AG20443 (cell line): Measurements from ENCODE around the gene ZNF598.
"Not testable (repeated sequence)": the region's sequence is repeated elsewhere in the genome, so short reads cannot be mapped to it uniquely, and the experiment has no call there.

ENCODE experiments used
- DNase-seq: peaks from one replicate; pipeline ENCODE4 v3.0.0; 2012; ENCODE audit warnings: low spot score, mixed read lengths

Gene ZNF598

DNA sequence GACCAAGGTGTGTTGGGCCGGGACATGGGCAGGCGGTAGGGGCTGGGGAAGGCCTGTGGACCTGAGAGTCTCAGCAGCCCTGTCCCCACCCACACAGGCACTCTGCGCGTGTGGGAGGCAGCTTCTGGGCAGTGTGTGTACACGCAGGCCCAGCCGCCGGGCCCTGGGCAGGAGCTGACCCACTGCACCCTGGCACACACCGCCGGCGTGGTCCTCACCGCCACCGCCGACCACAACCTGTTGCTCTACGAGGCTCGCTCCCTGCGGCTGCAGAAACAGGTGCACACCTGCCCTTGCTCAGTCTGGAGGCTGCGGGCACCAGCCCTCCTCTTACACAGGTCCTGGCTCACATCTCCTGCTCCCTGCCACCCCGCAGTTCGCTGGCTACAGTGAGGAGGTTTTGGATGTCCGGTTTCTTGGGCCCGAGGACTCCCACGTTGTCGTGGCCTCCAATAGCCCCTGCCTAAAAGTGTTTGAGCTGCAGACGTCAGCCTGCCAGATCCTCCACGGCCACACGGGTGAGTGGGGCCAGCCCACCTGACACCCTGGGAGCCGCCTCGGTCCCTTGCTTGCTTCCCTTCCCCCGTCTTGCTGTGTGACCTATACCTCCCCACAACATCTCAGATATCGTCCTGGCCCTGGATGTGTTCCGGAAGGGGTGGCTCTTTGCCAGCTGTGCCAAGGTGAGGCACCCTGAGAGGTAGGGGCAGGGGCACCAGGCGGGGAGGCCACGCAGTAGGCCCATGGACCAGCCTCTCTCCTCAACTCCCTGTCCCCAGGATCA lies 34.0 kb downstream of the ZNF598 start:
- DNase-seq: no peak

DNA sequence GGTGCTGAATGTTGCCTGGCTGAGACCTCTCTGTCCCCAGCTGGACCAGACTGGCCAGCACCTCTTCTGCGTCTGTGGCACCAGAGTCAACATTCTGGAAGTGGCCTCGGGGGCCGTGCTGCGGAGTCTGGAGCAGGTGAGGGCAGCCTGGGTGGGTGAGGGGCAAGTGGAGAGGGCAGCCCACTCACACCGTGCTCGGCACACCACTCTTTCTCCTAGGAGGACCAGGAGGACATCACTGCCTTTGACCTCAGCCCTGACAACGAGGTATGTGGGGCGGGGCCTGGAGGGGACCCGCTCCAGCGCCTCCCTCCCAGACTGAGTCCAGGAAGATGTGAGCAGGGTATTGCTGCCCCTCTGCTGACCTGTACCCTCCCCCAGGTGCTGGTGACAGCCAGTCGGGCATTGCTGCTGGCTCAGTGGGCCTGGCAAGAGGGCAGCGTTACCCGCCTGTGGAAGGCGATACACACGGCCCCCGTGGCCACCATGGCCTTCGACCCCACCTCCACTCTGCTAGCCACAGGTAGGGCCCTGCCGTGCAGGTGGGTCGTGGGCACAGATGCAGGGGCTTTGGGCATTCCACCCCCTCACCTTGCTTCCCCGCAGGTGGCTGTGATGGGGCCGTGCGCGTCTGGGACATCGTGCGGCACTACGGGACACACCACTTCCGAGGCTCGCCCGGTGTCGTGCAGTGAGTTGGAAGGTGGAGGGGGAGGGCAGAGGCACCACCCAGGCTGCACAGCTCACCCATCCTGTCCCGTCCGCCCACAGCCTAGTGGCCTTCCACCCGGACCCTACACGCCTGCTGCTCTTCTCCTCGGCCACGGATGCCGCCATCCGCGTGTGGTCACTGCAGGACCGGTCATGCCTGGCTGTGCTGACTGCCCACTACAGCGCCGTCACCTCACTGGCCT lies 35.2 kb downstream of the ZNF598 start:
- no peak for DNase-seq

DNA sequence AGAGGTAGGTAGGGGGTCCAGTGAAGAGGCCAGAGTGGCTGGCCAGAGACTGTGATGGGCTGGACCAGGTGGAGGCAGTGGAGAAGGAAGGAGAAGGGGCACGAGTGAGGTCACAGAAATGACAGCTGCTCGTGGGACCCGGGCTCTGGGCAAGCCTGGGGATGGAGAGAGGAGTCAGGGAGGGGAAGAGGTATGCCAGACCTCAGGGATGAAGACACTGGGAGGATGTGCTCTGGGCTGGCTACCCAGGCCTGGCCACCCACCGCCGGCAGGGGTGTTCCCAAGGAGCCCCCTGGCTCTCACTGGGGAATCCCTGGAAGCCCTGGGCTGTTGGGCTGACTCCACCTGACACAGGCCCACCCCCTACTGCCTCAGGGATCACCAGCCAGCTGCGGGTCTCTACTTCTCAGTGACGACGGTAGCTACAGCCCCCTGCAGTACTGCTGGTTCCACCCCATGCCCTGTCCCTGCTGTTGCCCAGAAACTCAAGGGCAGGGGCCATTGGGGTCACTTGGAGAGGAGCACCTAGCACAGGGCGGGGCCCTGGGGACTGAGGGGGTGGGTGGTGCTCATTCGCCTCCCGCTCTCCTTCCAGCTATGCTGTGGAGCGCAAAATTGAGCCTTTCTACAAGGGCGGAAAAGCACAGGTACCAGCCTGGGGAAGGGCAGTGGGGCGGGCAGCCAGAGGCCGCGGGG lies 36.0 kb downstream of the ZNF598 start:
- no peak for DNase-seq

DNA sequence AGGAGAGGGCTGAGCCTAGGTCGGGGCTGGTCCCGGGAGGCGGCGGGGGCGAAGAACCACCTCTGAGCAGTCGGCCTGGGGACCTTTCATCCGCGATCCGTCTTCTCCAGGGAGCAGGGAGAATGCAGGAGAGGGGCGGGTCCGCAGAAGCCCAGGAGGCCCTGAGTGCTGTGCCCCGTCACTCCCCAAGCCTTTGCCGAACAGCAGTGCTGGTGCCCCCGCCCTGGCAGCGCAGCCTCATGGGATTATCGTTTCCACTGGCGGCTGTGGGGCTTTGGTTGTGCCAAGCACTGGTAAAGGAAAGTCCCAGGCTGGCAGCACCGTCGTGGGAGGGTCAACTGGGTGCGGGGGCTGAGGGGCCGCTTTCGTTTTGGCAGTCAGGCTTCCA lies 37.1 kb downstream of the ZNF598 start:
- no peak for DNase-seq

DNA sequence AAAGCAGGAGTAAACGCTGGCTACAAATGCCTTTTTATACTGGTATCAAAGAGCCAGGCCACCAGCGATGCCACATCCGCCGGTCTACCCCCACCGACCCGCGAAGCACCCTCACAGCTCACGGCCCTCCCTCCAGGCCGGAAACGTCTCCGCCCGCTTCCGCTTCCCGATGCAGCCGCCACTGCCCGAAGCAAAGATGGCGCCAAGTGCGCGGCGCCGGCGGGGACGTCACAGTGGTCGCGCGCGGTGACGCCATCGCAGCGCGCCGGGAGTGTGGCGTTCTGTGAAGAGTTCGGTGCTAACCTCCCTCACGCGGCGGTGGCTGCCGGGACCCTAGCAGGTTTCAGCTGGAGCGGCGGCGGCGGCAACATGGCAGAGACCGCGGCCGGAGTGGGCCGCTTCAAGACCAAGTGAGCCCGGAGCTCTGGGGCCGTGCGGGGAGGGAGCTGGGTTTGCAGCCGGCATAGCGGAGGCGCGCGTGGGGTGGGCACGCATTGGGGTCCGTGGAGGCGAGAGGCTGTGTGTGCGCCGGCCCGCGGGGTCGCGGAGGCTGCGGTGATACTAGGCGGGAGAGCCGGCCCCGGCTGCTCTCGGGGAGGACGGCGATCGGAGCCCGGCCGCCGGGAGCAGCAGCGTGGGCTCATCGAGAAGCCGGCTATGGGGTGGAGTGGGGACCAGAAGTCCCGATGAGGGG lies 37.7 kb downstream of the ZNF598 start, which contains the start of gene TBL3:
Gene TBL3 (plus strand): TSS at position 258 of the 694 bp plus-strand sequence. CDS start 112 bp downstream, at position 370.
- DNase-seq: peak; percentile 95

DNA sequence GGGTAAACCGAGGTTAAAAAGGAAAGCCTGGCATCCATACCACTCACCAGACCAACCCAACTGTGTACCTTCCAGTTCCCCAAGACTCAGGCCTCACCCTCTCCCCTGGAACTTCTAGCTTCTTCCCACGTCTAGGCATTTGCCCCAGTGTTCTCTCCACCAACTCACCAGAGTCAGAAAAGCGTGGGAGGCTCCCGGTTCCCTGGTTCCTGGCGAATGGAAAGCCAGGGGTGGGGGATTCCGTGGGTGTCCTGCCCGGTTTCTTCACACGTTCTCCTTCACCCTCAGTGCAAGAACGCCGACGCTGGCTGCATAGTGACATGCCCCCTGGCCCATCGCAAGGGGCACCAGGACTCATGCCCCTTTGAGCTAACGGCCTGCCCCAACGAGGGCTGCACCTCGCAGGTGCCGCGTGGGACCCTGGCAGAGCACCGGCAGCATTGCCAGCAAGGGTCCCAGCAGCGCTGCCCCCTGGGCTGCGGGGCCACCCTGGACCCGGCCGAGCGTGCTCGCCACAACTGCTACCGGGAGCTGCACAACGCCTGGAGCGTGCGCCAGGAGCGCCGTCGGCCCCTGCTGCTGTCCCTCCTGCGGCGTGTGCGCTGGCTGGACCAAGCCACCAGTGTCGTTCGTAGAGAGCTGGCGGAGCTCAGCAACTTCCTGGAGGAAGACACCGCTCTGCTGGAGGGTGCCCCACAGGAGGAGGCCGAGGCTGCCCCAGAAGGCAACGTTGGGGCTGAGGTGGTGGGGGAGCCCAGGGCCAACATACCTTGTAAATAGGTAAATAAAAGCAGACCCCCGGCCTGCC lies 41.3 kb downstream of the ZNF598 start:
- DNase-seq: no peak

DNA sequence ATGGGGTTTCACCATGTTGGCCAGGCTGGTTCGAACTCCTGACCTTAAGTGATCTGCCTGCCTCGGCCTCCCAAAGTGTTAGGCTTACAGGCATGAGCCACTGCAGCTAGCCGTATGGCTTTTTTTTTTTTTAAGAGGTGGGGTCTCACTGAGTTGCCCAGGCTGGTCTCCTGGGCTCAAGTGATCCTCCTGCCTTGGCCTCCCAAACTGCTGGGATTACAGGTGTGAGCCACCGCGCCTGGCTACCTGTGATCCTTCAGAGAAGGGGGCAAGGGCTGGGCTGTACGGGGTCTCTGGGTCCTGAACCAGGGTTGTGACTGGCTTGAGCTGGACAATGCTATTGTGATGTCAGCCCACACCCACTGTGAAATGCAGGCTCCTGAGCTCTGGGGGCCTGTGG lies 43.2 kb downstream of the ZNF598 start, which contains the start of gene RNF151:
Gene RNF151 (plus strand): TSS at position 397 of the 400 bp plus-strand sequence. CDS start 26 bp downstream, outside the sequence.
- DNase-seq: no peak

DNA sequence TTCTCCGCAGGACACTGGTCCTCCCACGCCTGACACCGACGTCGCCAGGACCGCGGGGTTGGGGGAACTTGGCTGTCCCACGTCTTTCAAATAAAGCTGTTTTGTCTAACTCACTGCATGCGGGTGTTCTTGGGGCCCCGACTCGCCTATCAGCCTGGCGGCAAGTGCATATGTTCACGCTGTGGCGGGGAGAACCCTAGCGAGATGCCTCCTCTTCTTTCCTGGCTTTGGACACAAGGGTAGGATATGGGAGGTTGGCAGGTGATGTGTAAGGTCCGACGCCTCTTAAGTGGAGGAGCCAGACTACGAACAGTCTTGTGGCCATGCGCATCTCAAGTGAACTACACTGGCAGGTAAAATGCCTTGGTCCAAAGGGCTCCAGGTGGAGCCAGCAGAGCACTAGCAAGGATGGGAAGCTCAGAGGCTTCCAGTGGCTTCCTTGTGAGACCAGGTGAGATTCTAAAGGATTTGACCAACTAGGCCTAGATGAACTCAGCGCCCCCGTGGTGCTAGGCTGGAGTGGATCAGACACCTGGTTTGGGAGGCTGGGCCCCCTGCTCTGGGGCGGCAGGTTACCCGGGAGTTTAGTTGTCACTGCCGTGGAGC lies 44.1 kb downstream of the ZNF598 start:
- no peak for DNase-seq

DNA sequence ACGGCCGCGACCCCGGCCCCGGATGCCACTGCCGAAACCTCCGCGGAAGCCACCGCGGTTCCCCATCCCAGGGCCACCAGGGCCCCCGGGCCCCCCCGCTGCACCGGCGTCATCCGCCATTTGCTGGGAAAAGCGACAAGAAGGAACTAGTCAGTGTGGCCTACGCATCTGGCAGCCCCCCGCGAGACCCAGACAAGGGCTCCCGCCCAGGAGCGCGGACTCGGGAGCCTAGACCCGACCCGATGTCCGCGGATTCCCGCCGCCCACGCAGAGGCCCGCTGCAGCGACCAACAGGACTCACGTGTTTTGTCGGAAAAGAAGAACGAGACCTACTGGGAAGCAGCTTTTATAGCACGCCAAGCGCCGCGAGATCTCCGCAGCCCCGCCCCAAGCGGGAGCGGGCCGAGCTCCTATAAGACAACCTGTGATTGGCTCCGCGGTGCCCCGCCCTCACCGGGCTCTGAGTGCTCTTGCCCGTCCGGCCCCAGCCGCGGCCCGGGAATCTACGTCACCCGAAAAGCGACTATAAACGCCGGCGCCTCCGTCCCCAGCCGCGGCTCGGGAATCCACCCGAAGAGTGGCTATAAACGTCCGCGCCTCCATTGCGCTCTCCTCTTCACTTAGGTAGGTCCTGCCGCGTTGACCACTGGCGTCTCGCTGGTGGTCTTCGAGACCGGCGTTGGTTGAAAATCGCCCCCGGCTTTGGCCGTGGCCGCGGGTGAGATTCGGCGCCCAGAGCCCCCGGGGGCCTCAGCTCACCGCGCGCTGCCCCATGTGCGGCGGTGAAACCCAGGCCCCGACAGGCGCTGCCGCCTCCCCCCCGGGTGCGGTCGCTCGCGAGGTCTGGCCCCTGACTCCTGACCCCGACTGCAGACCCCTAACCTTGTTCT lies 44.9 kb downstream of the ZNF598 start, which contains the start of gene RPS2:
Gene RPS2 (minus strand): TSS at position 321 of the 890 bp plus-strand sequence. CDS start 201 bp downstream, at position 120.
- peak; percentile 100 for DNase-seq

DNA sequence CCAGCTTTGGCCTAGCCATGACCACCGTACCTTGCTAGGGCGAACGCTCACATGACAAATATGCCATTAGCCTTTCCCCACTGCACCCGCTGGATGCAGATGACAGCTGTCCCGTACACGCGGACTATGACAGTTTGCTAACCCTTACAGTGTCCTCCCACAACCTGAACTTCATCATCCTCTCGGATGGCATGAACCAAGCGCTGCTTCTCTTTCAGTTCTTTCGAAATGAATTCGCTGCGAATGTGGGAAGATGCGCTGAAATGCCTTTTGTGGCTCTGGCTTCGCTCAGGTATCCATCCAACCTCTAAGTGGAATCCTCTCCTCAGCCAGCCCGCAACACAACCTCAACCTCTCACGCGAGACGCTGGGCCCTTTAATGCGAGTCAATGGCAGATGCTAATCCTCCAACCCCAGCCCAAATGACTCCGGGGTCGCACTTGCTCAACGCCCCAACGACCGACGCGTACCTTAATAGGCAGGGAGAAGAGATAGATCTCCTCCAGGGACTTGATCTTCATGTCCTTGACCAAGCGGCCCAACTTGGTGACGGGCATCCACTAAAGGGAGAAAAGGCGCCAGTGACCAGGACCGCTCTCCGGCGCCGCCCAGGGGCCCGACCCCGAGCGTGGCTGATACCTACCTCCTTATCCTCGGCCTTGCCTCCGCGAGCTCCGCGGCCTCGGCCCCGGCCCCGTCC lies 45.7 kb downstream of the ZNF598 start:
- DNase-seq: no peak

DNA sequence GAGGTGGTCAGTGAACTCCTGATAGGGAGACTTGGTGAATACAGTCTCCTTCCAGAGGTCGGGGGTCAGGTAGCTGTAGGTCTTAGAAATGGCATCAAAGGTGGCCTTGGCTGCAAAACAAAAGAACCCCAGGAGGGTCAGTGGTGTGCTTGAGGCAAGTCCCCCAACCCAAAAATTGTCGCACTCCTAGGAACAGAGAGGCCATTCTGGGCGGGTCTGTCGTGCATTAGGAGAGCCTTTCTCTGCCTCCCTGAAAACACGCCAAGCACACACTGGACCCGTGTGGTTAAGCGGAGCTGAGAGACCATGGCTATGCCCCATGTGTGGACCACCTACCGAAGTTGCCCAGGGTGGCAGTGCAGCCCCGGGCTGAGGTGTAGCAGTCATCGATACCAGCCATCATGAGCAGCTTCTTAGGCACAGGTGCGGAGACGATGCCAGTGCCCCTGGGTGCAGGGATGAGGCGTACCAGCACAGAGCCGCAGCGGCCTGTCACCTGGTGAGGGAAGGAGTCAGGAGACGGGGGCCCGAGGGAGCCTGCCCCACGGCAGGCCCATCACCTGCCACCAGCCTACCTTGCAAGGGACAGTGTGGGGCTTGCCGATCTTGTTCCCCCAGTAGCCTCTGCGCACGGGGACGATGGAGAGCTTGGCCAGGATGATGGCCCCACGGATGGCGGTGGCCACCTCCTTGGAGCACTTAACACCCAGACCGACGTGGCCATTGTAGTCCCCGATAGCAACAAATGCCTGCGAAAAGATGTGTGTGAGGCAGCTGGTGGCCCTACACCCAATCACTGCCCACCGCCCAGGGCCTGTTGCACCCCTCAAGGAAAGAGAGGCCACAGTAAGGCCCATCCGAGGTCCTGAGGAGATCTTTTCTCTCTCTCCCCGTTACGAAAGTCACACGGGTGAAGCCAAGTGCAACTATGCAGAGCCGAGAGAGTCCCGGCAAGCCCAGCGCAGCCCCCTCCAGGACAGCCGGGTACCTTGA lies 47.2 kb downstream of the ZNF598 start:
- not testable (repeated sequence) for DNase-seq

DNA sequence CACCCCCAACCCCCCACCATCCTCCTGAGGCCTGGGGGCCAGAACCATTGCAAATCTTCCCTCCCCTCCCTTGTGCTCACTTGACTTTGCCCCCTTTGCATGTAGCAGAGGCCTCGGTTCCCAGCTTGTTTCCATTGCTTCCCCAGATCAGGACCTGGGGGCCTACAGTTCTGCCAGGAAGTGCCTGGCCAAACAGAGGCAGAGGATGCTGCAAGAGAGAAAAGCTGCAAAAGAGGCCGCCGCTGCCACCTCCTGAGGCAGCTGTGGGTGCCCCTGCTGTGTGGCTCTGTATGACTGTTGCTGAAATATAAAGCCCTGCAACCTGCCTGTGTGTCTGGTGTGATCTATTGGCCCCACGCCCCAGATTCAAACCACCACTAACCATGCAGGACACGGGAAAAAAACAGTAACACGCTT lies 48.0 kb downstream of the ZNF598 start:
- no peak for DNase-seq

DNA sequence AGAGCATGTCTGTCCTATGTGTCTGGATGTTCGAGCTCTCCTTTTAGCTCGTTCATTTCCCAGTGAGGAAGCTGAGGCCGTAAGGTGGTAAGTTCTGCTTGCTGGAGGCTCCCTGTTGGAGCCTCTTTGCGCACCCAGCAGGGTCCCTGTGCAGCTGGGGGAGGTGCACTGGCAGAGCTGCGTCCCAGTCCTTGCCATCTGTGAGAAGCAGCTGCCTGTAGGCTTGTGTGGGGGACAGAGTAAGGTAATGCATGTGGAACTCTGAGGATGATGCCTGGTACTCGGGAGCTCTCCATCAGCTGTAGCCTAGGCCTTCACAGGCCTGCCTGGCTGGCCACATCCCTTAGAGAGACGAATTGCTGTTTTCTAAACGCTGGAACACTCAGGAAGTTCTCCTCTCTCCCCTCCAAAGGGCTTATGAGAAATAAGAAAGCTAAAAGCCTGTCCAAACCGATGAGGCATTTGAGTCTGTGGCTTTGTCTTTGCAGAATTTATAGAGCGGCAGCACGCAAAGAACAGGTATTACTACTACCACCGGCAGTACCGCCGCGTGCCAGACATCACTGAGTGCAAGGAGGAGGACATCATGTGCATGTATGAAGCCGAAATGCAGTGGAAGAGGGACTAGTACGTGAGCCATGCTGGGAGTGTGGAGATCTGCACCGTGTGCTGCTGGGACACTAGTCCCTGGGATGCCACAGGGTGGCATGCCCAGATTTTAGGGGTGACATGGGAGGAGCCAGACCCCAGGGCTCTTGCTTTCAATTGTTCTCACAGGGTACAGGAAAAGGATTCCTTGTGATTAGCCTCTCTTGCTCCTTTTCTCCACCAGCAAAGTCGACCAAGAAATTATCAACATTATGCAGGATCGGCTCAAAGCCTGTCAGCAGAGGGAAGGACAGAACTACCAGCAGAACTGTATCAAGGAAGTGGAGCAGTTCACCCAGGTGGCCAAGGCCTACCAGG lies 48.7 kb downstream of the ZNF598 start:
- no peak for DNase-seq

DNA sequence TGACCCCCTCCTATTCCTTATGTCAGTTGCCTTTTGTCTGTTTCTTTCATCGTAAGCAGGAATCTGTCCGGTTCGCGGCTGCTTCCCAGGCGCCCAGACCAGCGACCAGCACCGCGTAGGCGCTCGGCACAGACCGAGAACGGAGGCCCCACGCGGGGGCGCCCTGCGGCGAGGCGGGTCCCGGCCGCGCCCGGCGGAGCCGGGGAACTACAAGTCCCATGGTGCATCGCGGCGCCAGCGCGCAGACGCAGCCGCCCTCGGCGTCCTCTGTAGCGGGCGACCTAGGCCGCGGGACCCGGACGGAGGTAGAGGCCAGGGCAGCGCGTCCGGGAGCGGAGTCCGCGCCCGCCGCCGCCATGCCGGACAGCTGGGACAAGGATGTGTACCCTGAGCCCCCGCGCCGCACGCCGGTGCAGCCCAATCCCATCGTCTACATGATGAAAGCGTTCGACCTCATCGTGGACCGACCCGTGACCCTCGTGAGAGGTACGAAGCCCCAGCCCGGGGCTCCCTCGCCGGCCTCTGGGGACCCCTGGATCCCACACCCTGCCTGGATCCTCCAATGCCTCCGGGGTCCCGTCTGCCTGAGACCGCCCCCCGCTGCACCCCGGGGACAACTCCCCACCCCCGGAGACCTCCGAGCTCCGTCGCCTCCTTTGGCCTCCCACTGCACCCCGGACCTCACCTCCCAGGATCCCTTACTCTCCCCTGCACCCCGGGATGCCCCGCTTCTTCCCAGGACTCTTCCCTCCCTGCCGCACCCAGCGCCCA lies 50.2 kb downstream of the ZNF598 start, which contains the start of gene NDUFB10:
Gene NDUFB10 (plus strand): TSS at position 270 of the 771 bp plus-strand sequence. CDS start 87 bp downstream, at position 357.
- DNase-seq: peak; percentile 96

DNA sequence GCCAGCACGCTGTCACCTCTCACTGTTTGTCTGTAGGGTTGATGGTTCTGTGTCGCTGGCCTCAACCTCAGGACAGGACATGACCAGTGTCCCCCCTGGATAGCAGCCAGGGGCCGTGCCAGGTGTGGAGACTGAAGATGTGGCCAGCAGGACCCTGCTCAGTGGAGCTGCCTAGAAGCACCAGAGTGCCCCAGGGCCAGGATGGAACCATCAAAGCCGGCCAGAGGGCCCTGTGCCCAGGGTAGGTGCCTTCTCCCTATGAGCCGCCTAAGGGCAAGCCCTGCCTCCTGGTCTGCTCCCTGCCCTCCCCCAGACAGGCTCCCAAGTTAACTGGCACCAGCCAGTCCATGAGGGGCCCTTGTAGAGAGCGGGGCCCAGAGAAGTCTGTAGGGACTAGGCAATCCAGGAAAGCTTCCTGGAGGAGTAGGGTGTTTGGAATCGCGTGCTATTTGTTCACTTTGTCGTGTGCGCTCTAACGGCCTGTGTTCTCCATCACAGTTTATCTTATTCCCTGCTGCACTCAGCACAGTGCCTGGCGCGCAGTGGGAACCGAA lies 50.8 kb downstream of the ZNF598 start:
- no peak for DNase-seq
